NCI-H2196 (cell line): ENCODE results near the gene HCFC1.
A peak's percentile ranks its signal among the peaks of the same experiment; 100 is the strongest.

Source experiments
- DNase-seq: peaks from one replicate; lab custom pipeline; 2025; ENCODE audit not compliant: unreplicated experiment; lab: John Stamatoyannopoulos, UW

HCFC1 gene

GRCh38 chrX:153974726-153975286, 3.2 kb upstream of the HCFC1 start:
- no peak for DNase-seq

- no peak for DNase-seq
Observed at GRCh38 chrX:153974003-153974725, 2.5 kb upstream of the HCFC1 start.

GRCh38 chrX:153973127-153974002, 1.7 kb upstream of the HCFC1 start:
- DNase-seq, result no peak

GRCh38 chrX:153972368-153973126, 929 bp upstream of the HCFC1 start, which contains the start of gene TMEM187:
TSS of gene TMEM187 (plus strand) at chrX:153972754. CDS start at chrX:153982063, 9,309 bp downstream.
- DNase-seq, result peak; percentile 92

GRCh38 chrX:153971124-153971449, 531 bp downstream of the HCFC1 start:
- DNase-seq, result peak; percentile 76

- peak; percentile 30 for DNase-seq
Observed at GRCh38 chrX:153970357-153971123, 1.1 kb downstream of the HCFC1 start.

GRCh38 chrX:153969904-153970356, 1.7 kb downstream of the HCFC1 start:
- DNase-seq, result no peak

- no peak for DNase-seq
Observed at GRCh38 chrX:153969125-153969903, 2.3 kb downstream of the HCFC1 start.

- no peak for DNase-seq
Observed at GRCh38 chrX:153968754-153969124, 2.9 kb downstream of the HCFC1 start.

GRCh38 chrX:153968255-153968654, 3.4 kb downstream of the HCFC1 start:
- DNase-seq, result no peak

GRCh38 chrX:153967536-153968224, 3.9 kb downstream of the HCFC1 start:
- no peak for DNase-seq

- DNase-seq, result no peak
Observed at GRCh38 chrX:153966841-153967535, 4.6 kb downstream of the HCFC1 start.

- no peak for DNase-seq
Observed at GRCh38 chrX:153966283-153966688, 5.3 kb downstream of the HCFC1 start.

- DNase-seq, result no peak
Observed at GRCh38 chrX:153965406-153965805, 6.2 kb downstream of the HCFC1 start.

- no peak for DNase-seq
Observed at GRCh38 chrX:153964105-153964504, 7.5 kb downstream of the HCFC1 start.

GRCh38 chrX:153963546-153963945, 8.1 kb downstream of the HCFC1 start:
- no peak for DNase-seq

GRCh38 chrX:153961292-153961691, 10.3 kb downstream of the HCFC1 start:
- DNase-seq, result no peak

- no peak for DNase-seq
Observed at GRCh38 chrX:153960786-153961185, 10.8 kb downstream of the HCFC1 start.
